HG02763 (cell line): ENCODE results near the gene SERHL2.
"Not testable (repeated sequence)": the region's sequence is repeated elsewhere in the genome, so short reads cannot be mapped to it uniquely, and the experiment has no call there.

Source experiments
- ATAC-seq: cut with Tn5 transposase; IDR thresholded peaks from one replicate; pipeline ENCODE4 v1.9.1; 2021; ENCODE audit warnings: mild to moderate bottlenecking, moderate library complexity; ENCODE audit not compliant: unreplicated experiment

The SERHL2 gene, protein sequence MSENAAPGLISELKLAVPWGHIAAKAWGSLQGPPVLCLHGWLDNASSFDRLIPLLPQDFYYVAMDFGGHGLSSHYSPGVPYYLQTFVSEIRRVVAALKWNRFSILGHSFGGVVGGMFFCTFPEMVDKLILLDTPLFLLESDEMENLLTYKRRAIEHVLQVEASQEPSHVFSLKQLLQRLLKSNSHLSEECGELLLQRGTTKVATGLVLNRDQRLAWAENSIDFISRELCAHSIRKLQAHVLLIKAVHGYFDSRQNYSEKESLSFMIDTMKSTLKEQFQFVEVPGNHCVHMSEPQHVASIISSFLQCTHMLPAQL

DNA sequence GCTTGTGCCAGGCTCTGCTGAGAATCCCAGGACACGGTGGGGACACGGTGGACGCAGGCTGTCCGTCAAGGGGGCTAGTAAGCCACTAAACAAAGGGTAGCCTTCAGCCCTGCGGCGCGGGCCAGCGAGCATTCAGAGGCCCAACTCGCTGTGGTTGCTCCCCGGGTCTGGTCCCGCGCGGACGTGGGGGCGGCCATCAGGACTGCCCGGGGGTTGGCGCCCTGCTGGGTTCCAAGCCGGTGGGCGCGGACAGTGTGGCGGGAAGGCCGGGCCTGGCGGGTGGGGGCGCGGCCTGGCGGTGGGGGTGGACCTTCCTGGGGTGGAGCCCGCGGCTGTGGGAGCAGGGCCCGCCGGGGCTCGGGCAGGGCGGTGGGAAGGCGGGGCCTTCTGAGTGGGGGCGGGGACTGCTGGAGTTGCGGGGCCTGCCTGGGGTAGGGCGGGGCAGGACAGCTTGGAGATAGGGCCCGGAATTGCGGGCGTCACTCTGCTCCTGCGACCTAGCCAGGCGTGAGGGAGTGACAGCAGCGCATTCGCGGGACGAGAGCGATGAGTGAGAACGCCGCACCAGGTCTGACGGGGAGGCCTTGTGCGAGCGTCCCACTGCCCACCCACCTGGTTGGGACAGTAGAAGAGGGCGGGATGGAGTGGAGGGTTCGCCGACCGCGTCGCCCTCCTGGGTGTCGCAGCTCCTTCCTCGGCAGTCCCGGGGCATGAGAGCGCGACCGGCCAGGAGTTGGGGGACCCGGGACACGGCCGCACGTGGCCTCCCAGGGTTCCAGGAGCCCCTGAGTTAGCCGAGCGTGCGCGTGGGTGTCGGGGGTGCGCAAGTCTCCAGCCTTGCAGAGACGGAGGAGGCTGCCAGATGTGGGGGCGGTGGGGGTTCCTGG, at the start of gene SERHL2:
SERHL2 (plus strand) TSS at position 482 of the 887 bp plus-strand sequence; CDS start at position 547, 65 bp downstream.
- peak; percentile 79 for ATAC-seq

DNA sequence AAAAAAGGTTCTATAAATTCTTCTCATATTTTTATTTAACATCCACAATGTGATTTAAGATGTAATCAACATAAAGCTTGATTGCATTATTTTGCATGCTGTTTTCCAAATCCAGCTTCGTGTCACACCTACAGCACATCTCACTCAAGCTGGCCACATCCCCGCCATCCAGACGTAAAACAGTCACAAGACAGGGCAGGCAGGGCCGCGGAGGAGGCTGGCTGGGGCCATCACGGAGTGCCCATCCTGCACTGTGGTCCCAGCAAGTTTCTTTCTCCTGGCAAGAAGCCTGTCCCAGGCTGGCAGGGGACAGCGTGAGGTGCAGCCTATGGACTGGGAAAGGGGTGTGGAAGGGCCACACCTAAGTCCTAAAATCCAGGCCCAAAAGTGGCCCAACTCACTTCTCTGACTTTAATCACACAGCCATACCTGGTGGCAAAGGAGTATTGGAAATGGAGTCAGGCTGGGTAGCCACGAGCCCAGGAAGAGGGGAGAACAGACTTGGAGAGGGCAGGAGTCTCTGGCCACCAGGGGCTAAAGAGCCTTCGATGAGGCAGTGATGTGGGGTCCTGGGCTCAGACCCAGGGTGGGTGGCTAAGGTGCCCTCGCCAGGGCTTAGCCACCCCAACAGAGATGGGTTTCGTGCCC, 45.3 kb upstream of the SERHL2 start:
- not testable (repeated sequence) for ATAC-seq

DNA sequence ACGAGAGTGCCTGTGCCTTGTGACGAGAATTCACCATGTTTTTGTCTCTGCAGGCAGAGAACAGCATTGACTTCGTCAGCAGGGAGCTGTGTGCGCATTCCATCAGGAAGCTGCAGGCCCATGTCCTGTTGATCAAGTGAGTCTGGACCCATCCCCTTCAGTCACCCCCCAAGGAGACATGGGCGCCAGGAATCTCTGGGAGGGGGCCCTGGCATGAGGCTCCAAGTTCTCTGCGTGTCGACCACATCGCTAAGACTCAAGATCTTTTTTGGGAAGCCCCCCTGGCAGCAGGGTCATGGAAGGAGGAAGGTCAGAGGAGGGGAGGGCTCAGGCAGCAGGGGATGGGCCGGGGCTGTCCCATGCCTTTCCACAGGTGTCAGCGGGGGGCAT, 44.8 kb upstream of the SERHL2 start:
- not testable (repeated sequence) for ATAC-seq

DNA sequence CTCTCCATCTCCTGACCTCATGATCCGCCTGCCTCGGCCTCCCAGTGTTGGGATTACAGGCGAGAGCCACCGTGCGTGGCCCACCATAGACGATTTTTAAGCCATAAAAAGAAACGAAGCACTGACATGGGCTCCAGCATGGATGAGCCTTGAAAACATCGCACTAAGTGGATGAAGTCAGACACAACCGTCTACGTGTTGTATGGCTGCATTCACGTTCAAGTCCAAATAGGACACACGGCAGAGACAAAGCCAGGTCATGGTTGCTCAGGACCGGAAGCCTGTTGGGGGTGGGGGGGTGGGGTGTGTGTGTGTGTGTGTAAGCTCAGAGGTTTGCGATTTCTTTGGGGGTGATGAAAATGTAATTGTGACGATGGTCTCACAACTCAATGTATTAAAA, 44.2 kb upstream of the SERHL2 start:
- ATAC-seq: no peak

DNA sequence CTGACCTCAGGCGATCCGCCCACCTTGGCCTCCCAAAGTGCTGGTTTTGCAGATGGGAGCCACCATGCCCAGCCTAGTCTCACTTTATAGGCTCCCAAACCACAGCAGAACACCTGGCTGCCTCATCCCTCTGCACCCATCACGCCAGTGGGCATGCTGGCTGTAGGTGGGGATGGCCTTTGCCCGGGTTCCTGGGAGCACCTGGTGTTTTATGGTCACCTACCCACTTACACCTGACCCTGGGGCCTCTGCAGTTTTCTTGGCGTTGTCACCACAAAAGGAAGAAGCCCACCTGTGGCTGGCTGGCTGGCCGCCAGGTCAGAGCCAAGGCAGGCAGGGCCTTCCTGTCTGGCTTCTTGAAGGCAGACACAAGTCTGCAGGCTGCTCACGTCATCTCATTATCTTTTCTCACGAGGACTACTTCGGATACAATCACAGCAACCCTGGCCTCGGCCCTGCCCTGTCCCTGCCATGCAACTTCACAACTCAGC, 42.3 kb upstream of the SERHL2 start:
- no peak for ATAC-seq

DNA sequence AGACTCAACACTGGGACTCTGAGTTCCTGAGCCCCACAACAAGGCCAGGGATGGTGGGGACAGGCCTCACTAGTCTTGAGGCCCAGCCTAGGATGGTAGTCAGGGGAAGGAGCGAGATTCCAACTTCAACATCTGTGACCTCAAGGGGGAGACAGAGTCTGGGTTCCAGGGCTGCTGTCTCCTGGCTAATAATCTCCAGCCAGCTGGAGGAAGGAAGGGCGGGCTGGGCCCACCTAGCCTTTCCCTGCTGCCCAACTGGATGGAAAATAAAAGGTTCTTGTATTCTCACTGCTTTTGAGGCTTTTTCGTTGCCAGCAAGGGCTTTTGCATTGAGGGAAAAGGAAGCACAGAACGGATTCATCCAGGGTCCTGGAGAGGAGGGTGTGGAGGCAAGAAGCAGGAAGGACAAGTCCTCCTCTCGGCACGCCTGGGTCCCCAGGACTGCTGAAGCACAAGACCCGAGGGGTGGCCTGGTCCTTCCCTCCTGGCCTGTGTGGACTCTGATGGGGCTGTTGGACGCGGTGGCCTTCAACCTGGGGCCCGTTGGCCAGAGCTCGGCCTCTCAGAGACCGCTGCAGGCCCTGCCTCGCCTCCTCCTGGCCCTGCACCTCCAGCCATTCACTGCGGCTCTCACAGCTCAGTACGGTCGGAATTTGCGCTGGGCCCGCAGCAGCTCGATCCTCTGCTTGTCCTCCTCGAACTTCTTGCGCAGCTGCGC, 41.3 kb upstream of the SERHL2 start:
- not testable (repeated sequence) for ATAC-seq

DNA sequence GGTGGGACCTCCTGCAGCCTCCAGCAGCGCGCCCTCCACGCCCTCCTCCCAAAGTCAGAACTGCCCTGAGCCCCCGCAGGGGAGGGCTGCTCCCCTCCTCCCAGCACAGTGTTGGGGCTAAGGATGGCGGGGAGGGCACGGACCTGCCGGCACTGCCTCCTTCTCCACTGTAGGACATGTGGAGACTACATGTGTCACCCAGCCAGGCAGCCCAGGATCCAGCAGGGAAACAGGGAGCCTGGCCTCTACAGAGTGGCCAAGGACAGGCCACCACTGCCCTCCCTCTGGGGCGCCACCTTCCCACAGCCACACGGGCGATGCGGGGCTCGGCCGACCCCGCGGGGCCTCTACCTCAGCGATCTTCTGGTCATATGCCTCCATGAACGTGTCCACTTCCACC, 39.4 kb upstream of the SERHL2 start:
- not testable (repeated sequence) for ATAC-seq

DNA sequence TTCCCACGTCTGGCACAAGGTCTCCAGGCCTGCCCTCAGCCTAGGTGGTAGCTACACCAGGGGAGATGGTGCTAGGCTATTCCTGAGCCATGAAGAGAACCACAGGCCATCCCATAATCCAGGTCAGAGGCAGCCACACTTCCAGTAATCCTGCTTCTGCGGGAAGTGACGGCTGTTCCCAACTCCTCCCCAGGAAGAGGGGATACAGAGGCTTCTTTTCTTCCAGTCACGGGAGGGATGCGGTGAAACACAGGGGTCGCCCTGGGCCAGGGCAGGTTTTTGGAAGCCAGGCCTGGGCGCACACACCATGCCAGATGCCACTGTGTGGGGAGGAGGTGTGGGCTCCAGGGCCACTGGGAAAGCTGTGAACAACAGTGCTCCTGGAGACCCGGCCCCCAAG, 38.5 kb upstream of the SERHL2 start:
- ATAC-seq: not testable (repeated sequence)

DNA sequence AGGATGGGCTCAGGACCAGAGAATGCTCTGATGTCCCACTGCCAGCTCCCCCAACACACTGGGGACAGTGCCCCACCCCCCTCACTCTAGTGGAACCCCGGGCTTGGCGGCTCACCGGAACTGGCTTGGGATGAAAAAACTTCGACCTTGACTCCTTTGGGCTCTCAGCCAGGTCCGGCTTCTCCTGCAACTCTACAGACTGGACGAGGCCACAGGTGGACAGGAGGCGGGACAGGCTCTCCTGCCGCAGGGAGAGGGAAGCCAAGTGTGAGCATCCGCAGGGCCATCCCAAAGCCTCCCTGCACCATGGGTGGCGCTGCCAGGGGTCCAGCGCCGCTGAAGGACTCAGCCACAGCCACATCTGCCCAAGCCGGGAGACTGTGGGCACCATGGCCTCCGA, 37.9 kb upstream of the SERHL2 start:
- ATAC-seq: no peak

DNA sequence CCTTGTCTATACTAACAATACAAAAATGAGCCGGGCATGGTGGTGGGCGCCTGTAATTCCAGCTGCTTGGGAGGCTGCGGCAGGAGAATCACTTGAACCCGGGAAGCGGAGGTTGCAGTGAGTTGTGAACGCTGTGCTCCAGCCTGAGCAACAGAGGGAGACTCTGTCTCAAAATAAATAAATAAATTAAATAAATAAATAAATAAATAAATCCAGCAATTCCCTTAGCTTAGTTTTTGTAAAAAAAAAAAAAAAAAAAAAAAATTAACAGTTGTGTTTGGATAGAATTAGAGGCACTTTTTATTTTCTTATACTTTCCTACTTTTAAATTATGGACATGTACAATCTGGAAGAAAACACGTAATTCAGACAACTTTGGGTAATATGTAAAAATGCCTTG, 36.7 kb upstream of the SERHL2 start:
- not testable (repeated sequence) for ATAC-seq

DNA sequence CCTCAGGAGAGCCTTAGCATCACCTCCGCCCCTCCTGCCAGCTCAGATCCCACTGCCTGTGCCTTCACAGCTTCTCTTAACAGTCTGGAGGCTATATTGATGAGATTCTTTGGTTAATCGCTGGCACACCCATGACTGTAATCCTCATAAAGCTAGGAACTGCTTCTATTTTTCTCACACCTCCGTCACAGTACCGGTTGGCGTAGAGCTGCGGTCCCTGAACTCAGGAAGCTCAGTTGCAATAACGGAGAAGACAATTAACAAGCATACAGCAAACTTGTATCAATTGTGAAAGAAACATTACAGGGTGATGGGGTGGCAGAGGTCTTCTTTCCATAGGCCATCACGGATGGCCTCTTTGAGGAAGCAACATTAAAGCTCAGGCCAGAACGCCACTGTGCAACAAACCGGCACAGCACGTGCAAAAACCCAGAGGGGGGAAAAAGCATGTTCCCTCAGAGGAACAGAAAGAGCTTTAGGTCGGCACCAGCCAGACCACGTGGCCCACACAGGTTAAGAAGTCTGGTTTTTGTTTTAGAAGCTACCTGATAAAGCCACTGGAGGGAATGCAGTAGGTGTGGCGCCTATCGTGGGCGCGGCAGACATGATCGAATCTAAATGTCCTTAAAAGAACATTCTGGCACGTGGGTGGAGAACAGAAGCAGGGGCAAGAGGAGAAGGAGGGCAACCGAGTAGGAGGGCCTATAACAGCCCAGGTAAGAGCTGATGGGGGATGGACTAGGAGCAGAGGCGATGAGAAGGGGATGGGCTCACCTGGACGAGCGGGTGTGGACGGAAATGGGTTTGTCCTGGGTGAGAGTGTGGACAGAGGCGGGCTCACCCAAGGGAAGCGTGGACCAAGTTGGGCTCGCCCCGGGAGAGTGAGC, 34.9 kb upstream of the SERHL2 start:
- not testable (repeated sequence) for ATAC-seq

DNA sequence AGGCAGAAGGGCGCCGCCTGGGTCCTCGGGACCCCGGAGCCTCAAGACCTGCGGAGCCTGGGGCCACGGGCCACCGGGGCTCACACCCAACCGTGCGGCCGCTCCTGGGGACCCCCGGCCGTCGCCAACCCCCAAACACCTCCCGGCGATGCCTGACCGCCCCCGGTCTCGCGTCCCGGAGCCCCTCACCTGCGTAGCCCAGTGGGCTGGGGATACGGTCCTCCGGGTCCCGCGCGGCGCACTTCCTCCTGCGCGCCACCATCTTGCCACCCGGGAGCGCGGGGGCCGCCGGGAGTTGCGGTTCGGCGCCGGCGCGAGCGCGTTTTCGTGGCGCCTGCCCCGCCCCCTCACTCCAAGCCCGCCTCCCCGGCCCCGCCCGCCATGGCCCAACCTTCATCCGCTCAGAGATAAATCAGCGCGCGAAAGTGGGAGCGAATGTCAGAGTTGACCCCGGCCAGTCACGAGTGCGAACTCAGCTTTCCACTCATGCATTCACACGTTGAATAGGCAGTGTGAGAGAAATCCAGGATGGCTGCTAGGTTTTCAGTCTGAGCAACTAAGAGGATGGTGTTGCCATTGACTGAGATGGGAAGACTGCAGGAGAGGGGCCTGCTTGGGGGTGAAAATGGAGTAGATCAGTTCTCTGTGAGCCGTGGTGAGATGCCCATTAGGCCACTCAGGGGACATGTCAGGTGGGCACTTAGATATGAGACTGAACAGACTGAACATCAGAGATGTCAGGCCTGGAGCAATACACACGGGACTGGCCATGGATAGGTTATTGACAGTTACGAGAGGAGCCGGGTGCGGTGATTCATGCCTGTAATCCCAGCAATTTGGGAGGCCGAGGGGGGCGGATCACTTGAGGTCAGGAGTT, 34.0 kb upstream of the SERHL2 start, which contains the start of gene RRP7A:
RRP7A (minus strand) TSS at position 272 of the 877 bp plus-strand sequence; CDS start at position 262, 10 bp downstream.
- ATAC-seq: peak; percentile 72

DNA sequence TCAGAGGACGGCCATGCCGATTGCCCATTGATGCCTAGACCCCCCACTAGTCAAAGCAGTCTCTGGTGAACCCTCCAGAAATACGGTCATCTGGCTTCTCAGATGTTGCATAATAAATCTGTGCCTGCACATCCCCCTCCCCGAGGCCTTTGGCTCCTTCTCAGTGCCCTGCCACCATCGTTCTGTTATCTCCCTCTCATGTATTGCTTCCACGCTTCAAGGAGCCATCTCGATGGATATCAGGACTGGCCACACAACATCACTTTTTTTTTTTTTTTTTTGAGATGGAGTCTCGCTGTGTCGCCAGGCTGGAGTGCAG, 32.6 kb upstream of the SERHL2 start:
- ATAC-seq: no peak

DNA sequence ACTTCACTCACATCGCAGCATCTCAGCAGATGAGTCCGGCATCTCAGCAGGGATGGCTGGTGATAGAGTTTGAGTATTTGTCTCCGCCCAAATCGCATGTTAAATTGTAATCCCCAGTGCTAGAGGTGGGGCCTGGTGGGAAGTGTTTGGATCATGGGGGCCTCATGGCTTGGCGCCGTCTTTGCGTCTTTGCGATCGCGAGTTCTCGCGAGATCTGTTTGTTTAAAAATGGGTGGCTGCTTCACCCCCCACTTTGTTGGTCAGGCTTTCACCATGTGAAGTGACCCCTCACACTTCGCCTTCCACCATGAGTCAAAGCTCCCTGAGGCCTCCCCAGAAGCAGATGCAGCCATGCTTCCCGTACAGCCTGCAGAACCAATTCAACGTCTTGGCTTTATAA, 31.2 kb upstream of the SERHL2 start:
- no peak for ATAC-seq

DNA sequence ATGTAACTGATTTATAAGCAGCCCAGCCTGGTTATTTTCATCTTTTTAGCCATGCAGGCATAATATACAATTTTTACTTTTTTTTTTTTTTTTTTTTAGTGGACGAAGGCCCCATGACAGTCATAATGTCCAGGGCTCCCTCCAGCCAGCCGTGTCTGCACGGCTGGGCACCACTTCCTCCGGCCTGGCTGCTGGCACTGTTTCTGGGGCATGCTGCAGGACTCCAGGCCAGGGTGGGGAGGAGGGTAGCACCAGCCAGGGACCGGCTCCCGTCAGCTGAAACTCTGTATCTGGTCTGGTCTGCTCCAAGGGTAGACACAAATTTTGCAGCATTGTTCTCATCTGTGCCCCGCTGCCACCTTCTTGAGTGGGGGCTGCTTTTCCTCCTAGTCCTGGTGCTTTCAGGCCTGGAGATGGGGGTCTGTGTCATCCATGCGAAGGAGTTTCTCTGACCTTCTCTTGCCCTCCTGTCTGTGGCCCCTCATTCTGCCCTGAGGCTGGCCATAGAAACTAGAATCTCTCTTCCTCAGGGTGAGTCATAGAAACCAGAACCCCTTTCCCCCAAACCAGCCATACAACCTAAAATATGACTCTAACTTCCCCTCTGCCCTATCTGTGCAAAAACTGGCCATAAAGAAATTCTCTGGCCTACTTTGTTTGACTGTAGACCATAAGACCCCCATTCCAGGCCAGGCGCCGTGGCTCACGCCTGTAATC, 25.0 kb upstream of the SERHL2 start:
- no peak for ATAC-seq

DNA sequence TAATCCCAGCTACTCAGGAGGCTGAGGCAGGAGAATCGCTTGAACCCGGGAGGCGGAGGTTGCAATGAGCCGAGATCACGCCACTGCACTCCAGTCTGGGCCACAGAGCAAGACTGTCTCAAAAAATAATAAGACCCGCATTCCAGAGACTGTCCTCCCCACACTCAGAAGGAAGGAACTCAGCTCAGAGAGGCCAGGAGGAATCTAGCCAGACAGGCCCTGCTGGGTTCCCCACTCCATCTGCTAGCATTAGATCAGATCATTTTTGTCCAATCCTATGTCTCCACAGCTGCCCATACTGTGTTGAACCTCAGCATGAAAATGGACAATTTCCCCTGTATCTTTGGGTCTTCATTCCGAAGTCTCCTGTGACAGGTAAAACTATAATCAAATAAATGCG, 24.3 kb upstream of the SERHL2 start:
- not testable (repeated sequence) for ATAC-seq

DNA sequence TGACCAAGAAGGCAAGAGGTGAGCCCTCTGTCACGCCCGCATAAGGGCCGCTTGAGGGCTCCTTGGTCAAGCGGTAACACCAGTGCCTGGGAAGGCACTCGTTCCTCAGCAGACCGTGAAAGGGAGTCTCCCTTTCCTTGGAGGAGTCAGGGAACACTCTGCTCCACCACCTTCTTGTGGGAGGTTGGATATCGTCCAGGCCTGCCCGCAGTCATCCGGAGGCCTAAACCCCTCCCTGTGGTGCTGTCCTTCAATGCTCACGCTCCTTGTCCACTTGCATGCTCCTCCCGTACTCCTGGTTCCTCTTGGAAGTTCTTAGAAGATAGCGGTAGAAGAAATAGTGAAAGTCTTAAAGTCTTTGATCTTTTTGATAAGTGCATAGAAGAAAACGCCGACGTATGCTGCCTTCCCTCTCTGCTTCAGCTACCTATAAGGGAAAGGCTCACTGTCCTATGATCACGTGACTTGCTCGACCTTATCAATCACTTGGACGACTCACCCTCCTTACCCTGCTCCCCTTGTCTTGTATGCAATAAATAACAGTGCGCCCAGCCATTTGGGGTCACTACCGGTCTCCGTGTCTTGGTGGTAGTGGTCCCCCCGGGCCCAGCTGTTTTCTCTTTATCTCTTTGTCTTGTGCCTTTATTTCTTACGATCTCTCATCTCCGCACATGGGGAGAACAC, 22.2 kb upstream of the SERHL2 start:
- not testable (repeated sequence) for ATAC-seq

DNA sequence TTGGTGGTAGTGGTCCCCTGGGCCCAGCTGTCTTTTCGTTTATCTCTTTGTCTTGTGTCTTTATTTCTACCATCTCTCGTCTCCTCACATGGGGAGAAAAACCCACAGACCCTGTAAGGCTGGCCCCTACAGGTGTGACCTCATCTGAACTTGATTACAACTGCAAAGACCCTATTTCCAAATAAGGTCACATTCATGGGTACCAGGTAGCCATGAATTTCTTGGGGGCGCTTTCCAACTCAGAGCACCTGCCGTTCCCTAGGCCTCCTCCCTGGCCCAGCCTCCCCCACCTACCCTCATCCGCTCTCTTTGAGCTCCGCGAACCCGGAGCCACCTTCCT, 20.1 kb upstream of the SERHL2 start:
- no peak for ATAC-seq
